ENCODE measurements around the gene NKAIN4.

The NKAIN4 gene

GRCh38 chr20:63273635-63274380, 19.5 kb upstream of the NKAIN4 start:
- no peak for DNase-seq (ENCODE audit: low spot score)

- no peak for DNase-seq (ENCODE audit: low spot score)
Observed at GRCh38 chr20:63273059-63273579, 18.9 kb upstream of the NKAIN4 start.

GRCh38 chr20:63272105-63273058, 18.1 kb upstream of the NKAIN4 start, which contains the start of gene ARFGAP1:
TSS of gene ARFGAP1 (plus strand) at chr20:63272813. CDS start at chr20:63275581, 2,768 bp downstream.
- peak; percentile 83 for DNase-seq (ENCODE audit: low spot score)

- DNase-seq (ENCODE audit: low spot score) = no peak
Observed at GRCh38 chr20:63270606-63271325, 16.5 kb upstream of the NKAIN4 start.

- no peak for DNase-seq (ENCODE audit: low spot score)
Observed at GRCh38 chr20:63269724-63270123, 15.5 kb upstream of the NKAIN4 start.

GRCh38 chr20:63268671-63269439, 14.6 kb upstream of the NKAIN4 start:
- DNase-seq (ENCODE audit: low spot score) = no peak

GRCh38 chr20:63268256-63268655, 14.0 kb upstream of the NKAIN4 start:
- no peak for DNase-seq (ENCODE audit: low spot score)

- DNase-seq (ENCODE audit: low spot score) = no peak
Observed at GRCh38 chr20:63267691-63268090, 13.4 kb upstream of the NKAIN4 start.

GRCh38 chr20:63265891-63266515, 11.7 kb upstream of the NKAIN4 start:
- DNase-seq (ENCODE audit: low spot score) = no peak

GRCh38 chr20:63264519-63264918, 10.3 kb upstream of the NKAIN4 start:
- no peak for DNase-seq (ENCODE audit: low spot score)

GRCh38 chr20:63264000-63264399, 9.7 kb upstream of the NKAIN4 start:
- no peak for DNase-seq (ENCODE audit: low spot score)

- no peak for DNase-seq (ENCODE audit: low spot score)
Observed at GRCh38 chr20:63262836-63263235, 8.6 kb upstream of the NKAIN4 start.

- DNase-seq (ENCODE audit: low spot score) = no peak
Observed at GRCh38 chr20:63261795-63262528, 7.7 kb upstream of the NKAIN4 start.

- DNase-seq (ENCODE audit: low spot score) = no peak
Observed at GRCh38 chr20:63261060-63261794, 7.0 kb upstream of the NKAIN4 start.

GRCh38 chr20:63260521-63260920, 6.3 kb upstream of the NKAIN4 start:
- DNase-seq (ENCODE audit: low spot score) = no peak

GRCh38 chr20:63259734-63260460, 5.6 kb upstream of the NKAIN4 start:
- DNase-seq (ENCODE audit: low spot score) = no peak

- no peak for DNase-seq (ENCODE audit: low spot score)
Observed at GRCh38 chr20:63258781-63259180, 4.5 kb upstream of the NKAIN4 start.

GRCh38 chr20:63257629-63258028, 3.4 kb upstream of the NKAIN4 start:
- DNase-seq (ENCODE audit: low spot score) = no peak

GRCh38 chr20:63256954-63257353, 2.7 kb upstream of the NKAIN4 start:
- no peak for DNase-seq (ENCODE audit: low spot score)
